ENCODE data around the gene ZNF830.

DNA sequence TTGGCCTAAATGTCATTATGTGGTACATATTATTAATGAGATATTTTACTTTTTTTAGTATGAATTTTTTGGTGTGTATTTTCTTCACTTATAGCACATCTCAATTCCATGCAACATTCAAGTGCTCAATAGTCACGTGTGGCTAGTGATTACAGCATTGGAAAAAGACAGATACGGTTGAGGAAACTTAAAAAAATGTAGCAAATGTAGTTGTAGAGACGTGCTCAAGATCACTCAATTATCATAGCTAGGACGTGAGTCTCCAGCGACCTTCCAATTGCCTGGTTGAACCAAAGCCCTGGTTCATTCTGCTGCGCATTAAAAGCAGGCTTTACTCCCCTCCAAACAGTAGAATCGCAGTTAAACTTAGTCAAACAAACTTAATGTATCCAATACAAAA, 17.8 kb downstream of the ZNF830 start:
- TF ChIP-seq, protein P1, sequence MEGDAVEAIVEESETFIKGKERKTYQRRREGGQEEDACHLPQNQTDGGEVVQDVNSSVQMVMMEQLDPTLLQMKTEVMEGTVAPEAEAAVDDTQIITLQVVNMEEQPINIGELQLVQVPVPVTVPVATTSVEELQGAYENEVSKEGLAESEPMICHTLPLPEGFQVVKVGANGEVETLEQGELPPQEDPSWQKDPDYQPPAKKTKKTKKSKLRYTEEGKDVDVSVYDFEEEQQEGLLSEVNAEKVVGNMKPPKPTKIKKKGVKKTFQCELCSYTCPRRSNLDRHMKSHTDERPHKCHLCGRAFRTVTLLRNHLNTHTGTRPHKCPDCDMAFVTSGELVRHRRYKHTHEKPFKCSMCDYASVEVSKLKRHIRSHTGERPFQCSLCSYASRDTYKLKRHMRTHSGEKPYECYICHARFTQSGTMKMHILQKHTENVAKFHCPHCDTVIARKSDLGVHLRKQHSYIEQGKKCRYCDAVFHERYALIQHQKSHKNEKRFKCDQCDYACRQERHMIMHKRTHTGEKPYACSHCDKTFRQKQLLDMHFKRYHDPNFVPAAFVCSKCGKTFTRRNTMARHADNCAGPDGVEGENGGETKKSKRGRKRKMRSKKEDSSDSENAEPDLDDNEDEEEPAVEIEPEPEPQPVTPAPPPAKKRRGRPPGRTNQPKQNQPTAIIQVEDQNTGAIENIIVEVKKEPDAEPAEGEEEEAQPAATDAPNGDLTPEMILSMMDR (IDR thresholded peaks at IDR 0.05; ENCODE audit: low read depth, low read length, poor library complexity, severe bottlenecking), result no peak
- TF ChIP-seq EZH2phosphoT487 (IDR thresholded peaks at IDR 0.05; ENCODE audit: borderline replicate concordance, low read length), result no peak

Data from DOHH2 (cell line).